Airway epithelial cell (primary cell): ENCODE measurements around the gene RABL2B. TPM values are rescaled to one million over a fixed set of nuclear protein-coding genes. Genes with fewer than 3 reads are reported as not detected.

Experiments
- total RNA-seq: library from RNA; depleted of rRNA; stranded (reverse); fragments of >200 nt; gene quantifications from 2 replicates; pipeline ENCODE4 v1.2.3, GENCODE V29; 2015

Gene RABL2B
- total RNA-seq, result 7.3 and 12.6 TPM in 2 replicates

DNA sequence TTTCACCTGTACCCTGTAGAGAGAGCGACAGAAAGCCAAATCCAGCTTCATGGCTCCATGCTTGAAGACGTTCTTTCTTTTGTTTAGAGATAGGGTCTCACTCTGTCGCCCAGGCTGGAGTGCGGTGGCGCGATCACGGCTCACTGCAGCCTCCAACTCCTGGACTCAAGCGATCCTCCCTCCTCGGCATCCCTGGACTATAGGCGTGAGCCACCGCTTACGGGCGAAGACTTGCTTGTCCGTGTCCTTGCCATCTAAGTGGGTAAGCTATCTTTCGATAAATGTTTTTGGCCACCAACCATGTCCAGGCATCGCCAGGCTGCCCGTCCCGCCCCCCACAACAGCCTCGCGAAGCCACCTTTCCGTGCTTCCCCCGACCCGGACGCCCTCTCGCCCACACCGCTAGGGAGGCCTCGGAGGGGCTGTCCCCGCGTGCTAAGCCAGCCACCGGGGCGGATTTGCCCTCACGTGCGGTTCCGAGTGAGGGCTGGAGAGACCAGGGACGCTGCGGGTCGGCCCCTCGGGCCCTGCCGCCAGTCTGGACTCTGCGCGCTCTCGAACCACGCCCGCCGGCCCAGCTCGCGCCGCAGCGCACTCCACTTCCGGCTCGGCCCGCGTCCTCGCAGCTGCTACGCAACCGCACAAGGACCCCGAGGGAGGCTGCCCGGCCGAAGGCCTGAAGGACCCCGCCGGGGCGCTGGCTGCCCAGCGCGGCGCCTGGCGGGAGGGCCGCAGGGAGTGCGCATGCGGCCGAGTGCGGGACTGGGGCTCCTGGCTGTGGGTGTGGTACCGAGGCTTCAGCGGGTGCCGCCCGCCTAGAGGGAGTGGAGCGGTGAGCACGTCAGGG is at the start of gene RABL2B:
RABL2B (minus strand) TSS at position 604 of the 847 bp plus-strand sequence. CDS start 1,342 bp downstream, outside the sequence.

DNA sequence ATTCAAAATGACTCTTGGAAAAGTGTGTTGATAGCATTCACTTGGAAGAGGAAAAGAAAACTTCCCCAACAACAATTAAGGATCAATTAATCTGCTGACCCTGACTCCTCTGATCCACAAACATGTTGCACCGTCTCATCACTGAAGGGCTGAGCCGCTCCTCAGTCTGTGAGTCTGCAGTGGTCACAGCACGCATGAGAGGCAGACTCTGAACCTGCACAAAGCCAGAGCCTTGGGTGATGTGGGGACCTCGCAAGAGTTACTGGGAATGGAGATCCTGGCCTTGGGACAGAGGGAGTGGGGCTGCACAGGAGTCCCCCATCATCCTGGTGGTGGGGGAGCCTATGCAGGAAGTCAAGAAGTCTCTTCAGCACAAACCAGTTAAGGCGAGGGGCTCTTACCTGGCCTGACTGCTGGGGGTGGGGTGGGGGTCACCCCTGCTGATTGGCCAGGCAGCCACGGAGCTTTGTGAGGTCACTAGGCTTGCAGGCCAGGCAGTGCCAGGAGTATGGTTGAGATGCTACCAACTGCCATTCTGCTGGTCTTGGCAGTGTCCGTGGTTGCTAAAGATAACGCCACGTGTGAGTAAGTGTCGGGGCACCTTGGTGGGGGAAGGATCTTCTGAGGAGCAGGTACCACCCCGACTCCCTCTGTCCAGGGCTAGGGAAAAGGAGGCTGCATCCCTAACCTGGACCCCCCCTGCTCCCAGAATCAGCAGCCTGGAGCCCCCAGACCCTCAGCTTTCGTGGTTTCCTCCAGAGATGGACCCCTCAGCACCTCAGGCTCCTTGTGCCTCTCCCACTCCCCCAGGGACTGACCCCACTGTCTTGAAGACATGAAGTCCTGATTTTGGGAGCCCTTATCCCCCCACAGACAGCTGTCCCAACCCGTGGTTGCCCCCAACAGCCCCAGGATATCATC is 45.4 kb downstream of the RABL2B start, which contains the start of gene ACR:
ACR (plus strand) TSS at position 477 of the 921 bp plus-strand sequence; CDS start at position 509, 32 bp downstream.

Other genes starting within 250 kb of the RABL2B start
- gene KLHDC7B, start 237.7 kb downstream of the RABL2B start, total RNA-seq, result not detected in 2 replicates
- 1.1 TPM in 1 of 2 replicates, not detected in the other for gene SYCE3, start 220.7 kb downstream of the RABL2B start, total RNA-seq
- 1.1 and 1.5 TPM in 2 replicates for gene CPT1B, start 205.2 kb downstream of the RABL2B start, total RNA-seq
- 27.2 and 42.6 TPM in 2 replicates for gene CHKB, start 200.8 kb downstream of the RABL2B start, total RNA-seq
- 0.35 and 0.65 TPM in 2 replicates for gene MAPK8IP2, start 182.8 kb downstream of the RABL2B start, total RNA-seq
- 39.0 and 44.2 TPM in 2 replicates for gene ARSA, start 155.5 kb downstream of the RABL2B start, total RNA-seq
- gene SHANK3, start 110.8 kb downstream of the RABL2B start, total RNA-seq, result 1.8 and 3.1 TPM in 2 replicates
- gene ACR, start 45.4 kb downstream of the RABL2B start, total RNA-seq, result not detected in 2 replicates